ENCODE data around the gene PARD3.

DNA sequence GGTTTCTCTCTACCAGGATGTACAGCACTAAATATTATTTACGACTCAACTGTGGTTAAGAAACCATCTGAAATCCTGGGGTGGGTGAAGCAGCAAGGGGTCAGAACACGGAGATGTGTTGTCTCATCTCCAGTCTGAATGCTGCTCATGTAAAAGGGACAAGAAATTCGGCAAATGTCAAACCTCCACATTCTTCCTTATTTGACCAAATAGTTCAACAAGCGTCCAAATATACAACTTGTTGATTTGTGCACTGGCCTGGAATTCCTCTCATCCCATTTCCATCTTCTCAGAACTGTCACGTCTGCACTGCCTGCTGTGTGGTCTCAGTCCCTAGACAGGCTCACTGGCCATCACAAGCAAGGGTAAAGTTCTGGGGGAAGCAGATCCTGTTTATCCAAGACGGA lies 520.0 kb downstream of the PARD3 start:
- TF ChIP-seq, protein P1, sequence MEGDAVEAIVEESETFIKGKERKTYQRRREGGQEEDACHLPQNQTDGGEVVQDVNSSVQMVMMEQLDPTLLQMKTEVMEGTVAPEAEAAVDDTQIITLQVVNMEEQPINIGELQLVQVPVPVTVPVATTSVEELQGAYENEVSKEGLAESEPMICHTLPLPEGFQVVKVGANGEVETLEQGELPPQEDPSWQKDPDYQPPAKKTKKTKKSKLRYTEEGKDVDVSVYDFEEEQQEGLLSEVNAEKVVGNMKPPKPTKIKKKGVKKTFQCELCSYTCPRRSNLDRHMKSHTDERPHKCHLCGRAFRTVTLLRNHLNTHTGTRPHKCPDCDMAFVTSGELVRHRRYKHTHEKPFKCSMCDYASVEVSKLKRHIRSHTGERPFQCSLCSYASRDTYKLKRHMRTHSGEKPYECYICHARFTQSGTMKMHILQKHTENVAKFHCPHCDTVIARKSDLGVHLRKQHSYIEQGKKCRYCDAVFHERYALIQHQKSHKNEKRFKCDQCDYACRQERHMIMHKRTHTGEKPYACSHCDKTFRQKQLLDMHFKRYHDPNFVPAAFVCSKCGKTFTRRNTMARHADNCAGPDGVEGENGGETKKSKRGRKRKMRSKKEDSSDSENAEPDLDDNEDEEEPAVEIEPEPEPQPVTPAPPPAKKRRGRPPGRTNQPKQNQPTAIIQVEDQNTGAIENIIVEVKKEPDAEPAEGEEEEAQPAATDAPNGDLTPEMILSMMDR (IDR thresholded peaks at IDR 0.05; ENCODE audit: insufficient read depth, low read depth, low read length): no peak
- TF ChIP-seq EZH2 (IDR thresholded peaks at IDR 0.05; ENCODE audit: insufficient read depth, low read length): no peak

Data from astrocyte (in vitro differentiated cells and primary cell).